ENCODE data around the gene TMED1.

- TF ChIP-seq PKNOX1 (IDR thresholded peaks at IDR 0.05) (no peak), FOXM1 (IDR thresholded peaks at IDR 0.05; ENCODE audit: borderline replicate concordance) (no peak), NFRKB (IDR thresholded peaks at IDR 0.05) (no peak), HDGF (IDR thresholded peaks at IDR 0.05; ENCODE audit: borderline replicate concordance) (no peak), ELF4 (IDR thresholded peaks at IDR 0.05) (no peak), SP1 (IDR thresholded peaks at IDR 0.05) (no peak), SUZ12 (IDR thresholded peaks at IDR 0.05) (no peak), ZNF384 (IDR thresholded peaks at IDR 0.05) (no peak)
Measured at GRCh38 chr19:10788146-10788545, 47.9 kb downstream of the TMED1 start.

Data from HEK293T (cell line).